Prostate gland (tissue), 2 donors: Measurements from ENCODE around the gene CLDN22.

ENCODE experiments used
- POLR2A ChIP-seq: fragments of 450-650 bp; IDR thresholded peaks from one replicate; pipeline ENCODE4 v1.6.1; 2016; ENCODE audit warnings: antibody characterized with exemption, mild to moderate bottlenecking
- POLR2AphosphoS5 ChIP-seq: sonication (generic); formaldehyde crosslinking; IDR thresholded peaks from one replicate; pipeline ENCODE4 v1.6.1; 2017; ENCODE audit warnings: antibody characterized with exemption
- TF ChIP-seq, protein P1 (sequence below), 4 experiments: fragments of 200-600 bp in 2 of 4; fragments of 450-650 bp in 2 of 4; sonication (generic) in 2 of 4; IDR thresholded peaks; 1 replicate in 3 of 4; 2 replicates in 1 of 4; pipeline ENCODE4 v1.5.1; 2016 to 2019; ENCODE audit warnings: antibody characterized with exemption in 4 of 4, mild to moderate bottlenecking in 2 of 4, moderate library complexity in 2 of 4

GRCh38 chr4:183321516-183321915 is 1.4 kb upstream of the CLDN22 start:
- TF ChIP-seq POLR2A (no peak), POLR2AphosphoS5 (no peak)
- TF ChIP-seq, protein P1, sequence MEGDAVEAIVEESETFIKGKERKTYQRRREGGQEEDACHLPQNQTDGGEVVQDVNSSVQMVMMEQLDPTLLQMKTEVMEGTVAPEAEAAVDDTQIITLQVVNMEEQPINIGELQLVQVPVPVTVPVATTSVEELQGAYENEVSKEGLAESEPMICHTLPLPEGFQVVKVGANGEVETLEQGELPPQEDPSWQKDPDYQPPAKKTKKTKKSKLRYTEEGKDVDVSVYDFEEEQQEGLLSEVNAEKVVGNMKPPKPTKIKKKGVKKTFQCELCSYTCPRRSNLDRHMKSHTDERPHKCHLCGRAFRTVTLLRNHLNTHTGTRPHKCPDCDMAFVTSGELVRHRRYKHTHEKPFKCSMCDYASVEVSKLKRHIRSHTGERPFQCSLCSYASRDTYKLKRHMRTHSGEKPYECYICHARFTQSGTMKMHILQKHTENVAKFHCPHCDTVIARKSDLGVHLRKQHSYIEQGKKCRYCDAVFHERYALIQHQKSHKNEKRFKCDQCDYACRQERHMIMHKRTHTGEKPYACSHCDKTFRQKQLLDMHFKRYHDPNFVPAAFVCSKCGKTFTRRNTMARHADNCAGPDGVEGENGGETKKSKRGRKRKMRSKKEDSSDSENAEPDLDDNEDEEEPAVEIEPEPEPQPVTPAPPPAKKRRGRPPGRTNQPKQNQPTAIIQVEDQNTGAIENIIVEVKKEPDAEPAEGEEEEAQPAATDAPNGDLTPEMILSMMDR (IDR thresholded peaks at IDR 0.05) = no peak
